Gastroesophageal sphincter (tissue), 3 donors: ENCODE data around the gene MCCD1.

Experiments
- EP300 ChIP-seq: sonication (generic); formaldehyde crosslinking; IDR thresholded peaks from one replicate; pipeline ENCODE4 v1.6.1; 2017; ENCODE audit warnings: antibody characterized with exemption, mild to moderate bottlenecking
- POLR2A ChIP-seq, 2 donors: fragments of 450-650 bp; IDR thresholded peaks; one replicate each; pipeline ENCODE4 v1.6.1; 2017; ENCODE audit warnings: antibody characterized with exemption in 2 of 2, mild to moderate bottlenecking in 2 of 2, moderate library complexity in 1 of 2
- POLR2AphosphoS5 ChIP-seq: sonication (generic); formaldehyde crosslinking; IDR thresholded peaks from one replicate; pipeline ENCODE4 v1.6.1; 2017; ENCODE audit warnings: antibody characterized with exemption
- TF ChIP-seq, protein P1 (sequence below), 4 experiments: fragments of 200-600 bp in 2 of 4; fragments of 450-650 bp in 2 of 4; sonication (generic) in 1 of 4; IDR thresholded peaks; one replicate each; pipeline ENCODE4 v1.5.1; 2017 to 2019; ENCODE audit warnings: antibody characterized with exemption in 4 of 4, mild to moderate bottlenecking in 2 of 4, moderate library complexity in 2 of 4

- TF ChIP-seq POLR2AphosphoS5 (no peak), EP300 (no peak), POLR2A (IDR thresholded peaks at IDR 0.05) (no peak)
- TF ChIP-seq, protein P1, sequence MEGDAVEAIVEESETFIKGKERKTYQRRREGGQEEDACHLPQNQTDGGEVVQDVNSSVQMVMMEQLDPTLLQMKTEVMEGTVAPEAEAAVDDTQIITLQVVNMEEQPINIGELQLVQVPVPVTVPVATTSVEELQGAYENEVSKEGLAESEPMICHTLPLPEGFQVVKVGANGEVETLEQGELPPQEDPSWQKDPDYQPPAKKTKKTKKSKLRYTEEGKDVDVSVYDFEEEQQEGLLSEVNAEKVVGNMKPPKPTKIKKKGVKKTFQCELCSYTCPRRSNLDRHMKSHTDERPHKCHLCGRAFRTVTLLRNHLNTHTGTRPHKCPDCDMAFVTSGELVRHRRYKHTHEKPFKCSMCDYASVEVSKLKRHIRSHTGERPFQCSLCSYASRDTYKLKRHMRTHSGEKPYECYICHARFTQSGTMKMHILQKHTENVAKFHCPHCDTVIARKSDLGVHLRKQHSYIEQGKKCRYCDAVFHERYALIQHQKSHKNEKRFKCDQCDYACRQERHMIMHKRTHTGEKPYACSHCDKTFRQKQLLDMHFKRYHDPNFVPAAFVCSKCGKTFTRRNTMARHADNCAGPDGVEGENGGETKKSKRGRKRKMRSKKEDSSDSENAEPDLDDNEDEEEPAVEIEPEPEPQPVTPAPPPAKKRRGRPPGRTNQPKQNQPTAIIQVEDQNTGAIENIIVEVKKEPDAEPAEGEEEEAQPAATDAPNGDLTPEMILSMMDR (IDR thresholded peaks at IDR 0.05), result no peak
These were observed 2.7 kb upstream of the MCCD1 start for GRCh38 chr6:31525932-31526591.
